HG02623 (cell line): ENCODE data around the gene TSSK2.

ENCODE experiments used
- ATAC-seq: cut with Tn5 transposase; IDR thresholded peaks from one replicate; pipeline ENCODE4 v1.9.1; 2021; ENCODE audit warnings: moderate library complexity; ENCODE audit not compliant: unreplicated experiment

Gene TSSK2

GRCh38 chr22:19167106-19167869 lies 36.2 kb downstream of the TSSK2 start:
- no peak for ATAC-seq

- ATAC-seq, result no peak
Observed at GRCh38 chr22:19168088-19168890, 37.2 kb downstream of the TSSK2 start.

- ATAC-seq, result no peak
Observed at GRCh38 chr22:19169002-19169946, 38.2 kb downstream of the TSSK2 start.

- no peak for ATAC-seq
Observed at GRCh38 chr22:19169947-19170318, 38.8 kb downstream of the TSSK2 start.

GRCh38 chr22:19172213-19173046 lies 41.3 kb downstream of the TSSK2 start:
- no peak for ATAC-seq

- no peak for ATAC-seq
Observed at GRCh38 chr22:19173047-19174035, 42.2 kb downstream of the TSSK2 start.

GRCh38 chr22:19174106-19175025 lies 43.3 kb downstream of the TSSK2 start:
- ATAC-seq, result no peak

GRCh38 chr22:19175026-19175601 lies 44.0 kb downstream of the TSSK2 start:
- no peak for ATAC-seq

GRCh38 chr22:19175602-19176174 lies 44.6 kb downstream of the TSSK2 start:
- no peak for ATAC-seq

GRCh38 chr22:19176175-19176643 lies 45.1 kb downstream of the TSSK2 start:
- ATAC-seq, result no peak

- ATAC-seq, result no peak
Observed at GRCh38 chr22:19176732-19177131, 45.6 kb downstream of the TSSK2 start.

- no peak for ATAC-seq
Observed at GRCh38 chr22:19177164-19178064, 46.3 kb downstream of the TSSK2 start.

- ATAC-seq, result peak; percentile 31
Observed at GRCh38 chr22:19178065-19178656, 47.1 kb downstream of the TSSK2 start.

GRCh38 chr22:19178657-19179496 lies 47.8 kb downstream of the TSSK2 start, which contains the start of gene SLC25A1:
SLC25A1 (minus strand) TSS chr22:19178736; CDS start chr22:19178673, 63 bp downstream.
- ATAC-seq, result peak; percentile 62
